Uterus (tissue), 4 donors: ENCODE results near the gene FAM78A. TPM values are rescaled to one million over a fixed set of nuclear protein-coding genes. Genes with fewer than 3 reads are reported as not detected.

Source experiments
- DNase-seq, 2 donors: peaks; one replicate each; pipeline ENCODE4 v3.0.0-alpha.2; 2019 to 2020
- H3K27ac ChIP-seq, 2 donors: fragments of 200-600 bp; sonication (generic); 1 replicate in 1 of 2; 2 replicates in 1 of 2; pipeline ENCODE4 v1.5.1; 2016 to 2018
- H3K27me3 ChIP-seq, 2 donors: fragments of 200-600 bp; sonication (generic); one replicate each; pipeline ENCODE4 v1.5.1; 2018 to 2019; ENCODE audit warnings: control low read depth in 1 of 2
- H3K36me3 ChIP-seq, 2 donors: fragments of 200-600 bp; sonication (generic); one replicate each; pipeline ENCODE4 v1.5.1; 2019; ENCODE audit warnings: control low read depth in 1 of 2
- H3K4me1 ChIP-seq, 2 donors: fragments of 200-600 bp; sonication (generic); one replicate each; pipeline ENCODE4 v1.5.1; 2018 to 2019; ENCODE audit warnings: control low read depth in 1 of 2
- H3K4me3 ChIP-seq, 2 donors: fragments of 200-600 bp; sonication (generic); 1 replicate in 1 of 2; 2 replicates in 1 of 2; pipeline ENCODE4 v1.5.1; 2018 to 2019; ENCODE audit warnings: mild to moderate bottlenecking in 1 of 2
- H3K9me3 ChIP-seq, 2 donors: fragments of 200-600 bp; sonication (generic); one replicate each; pipeline ENCODE4 v1.5.1; 2019; ENCODE audit warnings: control low read depth in 1 of 2
- CTCF ChIP-seq, 4 experiments: fragments of 200-600 bp in 2 of 4; fragments of 450-650 bp in 2 of 4; sonication (generic) in 2 of 4; IDR thresholded peaks; one replicate each; pipeline ENCODE4 v1.5.1; 2016 to 2019; ENCODE audit warnings: antibody characterized with exemption in 4 of 4, mild to moderate bottlenecking in 2 of 4, moderate library complexity in 1 of 4
- POLR2A ChIP-seq, 2 donors: fragments of 450-650 bp; IDR thresholded peaks; one replicate each; pipeline ENCODE4 v1.6.1; 2016; ENCODE audit warnings: antibody characterized with exemption in 2 of 2, mild to moderate bottlenecking in 1 of 2, moderate library complexity in 1 of 2
- intact Hi-C: fragments of 100-400 bp; cut with DNase I; formaldehyde crosslinking; loops from one replicate; pipeline ENCODE4 v1.15.1; 2023; ENCODE audit warnings: low total_unique reads
- total RNA-seq, 4 donors: library from RNA; depleted of rRNA in 3 of 4; stranded (reverse); fragments of >200 nt in 3 of 4; gene quantifications; one replicate each; pipeline versions ENCODE4 v1.1.0 to v1.2.4, GENCODE V29; 2014 to 2023
- donor health status: DM: yes; HTN: yes; CAD: no.

Gene FAM78A
- total RNA-seq, 4 donors from 2014 or later = 0.26 to 15.9 (median 3.6) TPM

GRCh38 chr9:131290767-131291370 lies 14.6 kb upstream of the FAM78A start:
- intact Hi-C loops = no loop called here
- TF ChIP-seq POLR2A (IDR thresholded peaks at IDR 0.05) (no peak), CTCF (IDR thresholded peaks at IDR 0.05) (no peak)
- H3K9me3 ChIP-seq = no peaks in the 10 kb centered on the region
- H3K27ac ChIP-seq = no peak overlapping the region
- H3K4me3 ChIP-seq = peak overlapping the region; percentile 40 to 46
- no peaks in the 10 kb centered on the region for H3K27me3 ChIP-seq
- H3K36me3 ChIP-seq = no peaks in the 10 kb centered on the region
- no peak for DNase-seq
- H3K4me1 ChIP-seq = no peaks in the 10 kb centered on the region

- no peaks in the 10 kb centered on the region for H3K9me3 ChIP-seq
- intact Hi-C loops = no loop called here
- no peak for DNase-seq
- no peaks in the 10 kb centered on the region for H3K4me1 ChIP-seq
- TF ChIP-seq CTCF (IDR thresholded peaks at IDR 0.05) (no peak), POLR2A (IDR thresholded peaks at IDR 0.05) (no peak)
- H3K36me3 ChIP-seq = no peaks in the 10 kb centered on the region
- H3K27ac ChIP-seq = peak overlapping the region; percentile 53 to 60
- peak overlapping the region; percentile 40 to 46 for H3K4me3 ChIP-seq
- H3K27me3 ChIP-seq = no peaks in the 10 kb centered on the region
Observed at GRCh38 chr9:131290036-131290766, 13.9 kb upstream of the FAM78A start.

GRCh38 chr9:131289301-131290035 lies 13.2 kb upstream of the FAM78A start, which contains the start of gene PLPP7:
Gene PLPP7, plus strand, starts transcription at chr9:131289723. Its CDS starts 275 bp downstream, at chr9:131289998.
- peak within 1 kb of the TSS; percentile 40 to 46 for H3K4me3 ChIP-seq
- H3K27ac ChIP-seq = peak within 1 kb of the TSS; percentile 53 to 60
- H3K4me1 ChIP-seq = no peaks in the 10 kb centered on the region
- H3K36me3 ChIP-seq = no peaks in the 10 kb centered on the region
- DNase-seq = peak; percentile 69 to 70
- H3K27me3 ChIP-seq = no peaks in the 10 kb centered on the region
- intact Hi-C loops = no loop called here
- no peaks in the 10 kb centered on the region for H3K9me3 ChIP-seq
- no peak for TF ChIP-seq CTCF (IDR thresholded peaks at IDR 0.05)
- peak in 1 of 2 donors; percentile 36 for TF ChIP-seq POLR2A (IDR thresholded peaks at IDR 0.05)

- Histone ChIP-seq H3K36me3 (no peaks in the 10 kb centered on the region), H3K27me3 (no peaks in the 10 kb centered on the region), H3K4me3 (no peak overlapping the region), H3K9me3 (no peaks in the 10 kb centered on the region), H3K27ac (no peak overlapping the region), H3K4me1 (peaks cover 0 to under 1% of the 10 kb centered on the region in 2 donors)
- no peak for DNase-seq
- no peak for TF ChIP-seq POLR2A (IDR thresholded peaks at IDR 0.05)
- no peak for TF ChIP-seq CTCF (IDR thresholded peaks at IDR 0.05)
- intact Hi-C loops = no loop called here
Observed at GRCh38 chr9:131288217-131288616, 11.9 kb upstream of the FAM78A start.
